Kidney (tissue), 14 donors: ENCODE results near the gene ZFPM1. TPM values are rescaled to one million over a fixed set of nuclear protein-coding genes. Genes with fewer than 3 reads are reported as not detected.

Experiments
- DNase-seq, 5 donors: peaks; one replicate each; pipeline ENCODE4 v3.0.0-alpha.2; 2013 to 2020
- FAIRE-seq: peaks from 2 replicates; lab custom pipeline; 2012; peaks lifted over from hg19 to GRCh38; lab: Jason Lieb, UNC
- H3K27ac ChIP-seq, 2 donors: one replicate each; pipeline ENCODE4 v1.7.0; 2013; ENCODE audit warnings: low read depth in 2 of 2, low read length in 2 of 2, inconsistent platforms in 1 of 2
- H3K27me3 ChIP-seq: one replicate; pipeline ENCODE4 v1.7.1; 2013; ENCODE audit warnings: low read length, inconsistent platforms; ENCODE audit not compliant: control insufficient read depth, insufficient read depth
- H3K36me3 ChIP-seq, 3 donors: one replicate each; pipeline versions ENCODE4 v1.7.0 to v1.7.1; 2013; ENCODE audit warnings: low read length in 3 of 3, control low read depth in 1 of 3, inconsistent platforms in 1 of 3; ENCODE audit not compliant: insufficient read depth in 3 of 3, control insufficient read depth in 2 of 3
- H3K4me1 ChIP-seq, 3 donors: one replicate each; pipeline versions ENCODE4 v1.7.0 to v1.7.1; 2013; ENCODE audit warnings: low read length in 3 of 3, inconsistent platforms in 1 of 3, low read depth in 1 of 3; ENCODE audit not compliant: control insufficient read depth in 2 of 3, insufficient read depth in 2 of 3
- H3K4me3 ChIP-seq, 3 donors: one replicate each; pipeline versions ENCODE4 v1.7.0 to v1.8.1; 2013; ENCODE audit warnings: low read length in 3 of 3, control low read depth in 1 of 3, inconsistent platforms in 1 of 3
- H3K9ac ChIP-seq, 3 donors: one replicate each; pipeline versions ENCODE4 v1.7.0 to v1.7.1; 2013; ENCODE audit warnings: low read length in 3 of 3, control low read depth in 1 of 3, inconsistent platforms in 1 of 3
- H3K9me3 ChIP-seq, 3 donors: one replicate each; pipeline versions ENCODE4 v1.7.0 to v1.7.1; 2013; ENCODE audit warnings: low read length in 3 of 3, control low read depth in 1 of 3, inconsistent platforms in 1 of 3; ENCODE audit not compliant: control insufficient read depth in 2 of 3, insufficient read depth in 1 of 3
- CTCF ChIP-seq: IDR thresholded peaks from 3 replicates; pipeline ENCODE4 v1.5.1; 2012; ENCODE audit warnings: mild to moderate bottlenecking, moderate library complexity, borderline replicate concordance; ENCODE audit not compliant: insufficient read depth; ENCODE audit errors: extremely low read depth
- intact Hi-C: fragments of 100-400 bp; cut with DNase I; formaldehyde crosslinking; loops from one replicate; pipeline ENCODE4 v1.11.1; 2022
- polyA plus RNA-seq: library from polyadenylated mRNA; stranded (reverse); fragments of 350-450 nt; fragmentation: Illumina TruSeq; extraction: RNeasy Lipid Tissue Mini Kit (QIAGEN cat#74804); gene quantifications from one replicate; pipeline ENCODE4 v1.2.3, GENCODE V29; 2014; ENCODE audit warnings: low read depth, low replicate concordance; ENCODE audit not compliant: insufficient read depth
- total RNA-seq: library from RNA; stranded (reverse); fragmentation: NEBNext Ultra II Directional; extraction: Animal tissue kit (Norgen Biotek cat#: 25700); gene quantifications from one replicate; pipeline ENCODE4 v1.2.1, GENCODE V29; 2021
- donor health status: control.
- donor health status: control.
- donor health status: control.
- donor health status: control.
- donor health status: control.
- donor health status: DM: yes; HTN: yes; CAD: no.
- donor health status: Normal renal cell carcinoma (clear cell type).

ZFPM1 gene
- total and polyA plus RNA-seq, 2 donors from 2014 or later, result 1.9 to 9.2 TPM

- no peak overlapping the region for H3K4me3 ChIP-seq
- H3K9ac ChIP-seq, result no peak overlapping the region
- H3K36me3 ChIP-seq, result no peaks in the 10 kb centered on the region
- H3K27me3 ChIP-seq, result no peaks in the 10 kb centered on the region
- H3K9me3 ChIP-seq, result no peaks in the 10 kb centered on the region
- peaks cover 0 to 6% (median 0%) of the 10 kb centered on the region in 3 donors for H3K4me1 ChIP-seq
- no peak for TF ChIP-seq CTCF
- H3K27ac ChIP-seq, result no peak overlapping the region
- FAIRE-seq, result no peak
- peak in 3 of 5 donors; percentile 70 to 90 (median 88) for DNase-seq
- intact Hi-C loops, result no loop called here
These were observed 105.7 kb downstream of the ZFPM1 start for GRCh38 chr16:88558457-88559442.

- no peak for TF ChIP-seq CTCF
- Histone ChIP-seq H3K27ac (no peak overlapping the region), H3K4me1 (peaks cover 0 to 6% (median 0%) of the 10 kb centered on the region in 3 donors), H3K36me3 (no peaks in the 10 kb centered on the region), H3K9ac (no peak overlapping the region), H3K9me3 (no peaks in the 10 kb centered on the region), H3K4me3 (no peak overlapping the region), H3K27me3 (no peaks in the 10 kb centered on the region)
- intact Hi-C loops, result no loop called here
- DNase-seq (peak in 3 of 5 donors; percentile 75 to 79 (median 78)), FAIRE-seq (no peak)
These were observed 107.8 kb downstream of the ZFPM1 start for GRCh38 chr16:88560714-88561484.

- Histone ChIP-seq H3K4me1 (peaks cover 0 to 6% (median 0%) of the 10 kb centered on the region in 3 donors), H3K27ac (no peak overlapping the region), H3K9me3 (no peaks in the 10 kb centered on the region), H3K4me3 (no peak overlapping the region), H3K36me3 (no peaks in the 10 kb centered on the region), H3K9ac (no peak overlapping the region), H3K27me3 (no peaks in the 10 kb centered on the region)
- peak in 4 of 5 donors; percentile 24 to 66 (median 42) for DNase-seq
- intact Hi-C loops, result no loop called here
- no peak for FAIRE-seq
- peak; percentile 89 for TF ChIP-seq CTCF
These were observed 108.6 kb downstream of the ZFPM1 start for GRCh38 chr16:88561485-88562359.
